OCI-LY7 (cell line): Measurements from ENCODE around the gene PTH. TPM values are rescaled to one million over a fixed set of nuclear protein-coding genes. Genes with fewer than 3 reads are reported as not detected.
A peak's percentile ranks its signal among the peaks of the same experiment; 100 is the strongest.

Experiments
- BruUV-seq: library from RNA; stranded (reverse); fragments of 400-500 nt; replicated peaks from 2 replicates; lab custom pipeline; 2021; lab: Mats Ljungman, UMichigan
- CTCF ChIA-PET: fragments of 300-600 bp; sonication (Branson Sonifier 250); formaldehyde crosslinking; loops from one replicate; lab custom pipeline; 2022; ENCODE audit warnings: antibody characterized with exemption; ENCODE audit not compliant: unreplicated experiment; lab: Charles Lee
- POLR2A ChIA-PET: fragments of 300-600 bp; sonication (Branson Sonifier 250); formaldehyde crosslinking; loops from one replicate; lab custom pipeline; 2022; ENCODE audit warnings: antibody characterized with exemption; lab: Charles Lee
- DNase-seq: peaks from one replicate; pipeline ENCODE4 v3.0.0-alpha.2; 2015; ENCODE audit warnings: low spot score
- H2AFZ ChIP-seq: fragments of 200-600 bp; sonication (generic), shearing (Covaris generic); 2 replicates; pipeline ENCODE4 v1.6.1; 2014; ENCODE audit warnings: mild to moderate bottlenecking, antibody characterized with exemption, low read length, moderate library complexity
- H3K27ac ChIP-seq: fragments of 200-600 bp; sonication (generic); 2 replicates; pipeline ENCODE4 v1.5.1; 2014; ENCODE audit warnings: mixed run types, low read depth, mild to moderate bottlenecking, moderate library complexity, low read length, inconsistent platforms; ENCODE audit not compliant: poor library complexity, severe bottlenecking
- H3K36me3 ChIP-seq: fragments of 200-600 bp; sonication (generic); 2 replicates; pipeline ENCODE4 v1.6.1; 2014; ENCODE audit warnings: mild to moderate bottlenecking, antibody characterized with exemption, low read length, moderate library complexity, mixed read lengths; ENCODE audit not compliant: insufficient read depth
- H3K4me1 ChIP-seq: fragments of 200-600 bp; sonication (generic); 2 replicates; pipeline ENCODE4 v1.5.1; 2014; ENCODE audit warnings: mild to moderate bottlenecking, low read length; ENCODE audit not compliant: insufficient read depth, poor library complexity, severe bottlenecking
- H3K4me2 ChIP-seq: fragments of 200-600 bp; sonication (generic); 2 replicates; pipeline ENCODE4 v1.6.1; 2014; ENCODE audit warnings: mild to moderate bottlenecking, low read length
- H3K4me3 ChIP-seq: fragments of 200-600 bp; sonication (generic); 2 replicates; pipeline ENCODE4 v1.5.1; 2014; ENCODE audit warnings: mild to moderate bottlenecking, low read depth, low read length; ENCODE audit not compliant: poor library complexity, severe bottlenecking
- H3K79me2 ChIP-seq: fragments of 200-600 bp; sonication (generic); 2 replicates; pipeline ENCODE4 v1.6.1; 2016; ENCODE audit warnings: low read depth, mild to moderate bottlenecking, low read length, moderate library complexity, mixed read lengths; ENCODE audit not compliant: insufficient read depth
- H3K9me2 ChIP-seq: fragments of 200-600 bp; sonication (generic); 2 replicates; pipeline ENCODE4 v1.6.1; 2016; ENCODE audit warnings: mild to moderate bottlenecking, low read length, mixed read lengths; ENCODE audit not compliant: insufficient read depth
- H3K9me3 ChIP-seq: fragments of 200-600 bp; sonication (generic); 2 replicates; pipeline ENCODE4 v1.6.1; 2014; ENCODE audit warnings: mild to moderate bottlenecking, mixed run types, low read length, mixed read lengths
- H4K20me1 ChIP-seq: fragments of 200-600 bp; sonication (generic); 2 replicates; pipeline ENCODE4 v1.6.1; 2014; ENCODE audit warnings: mild to moderate bottlenecking, antibody characterized with exemption, low read length, moderate library complexity, mixed read lengths; ENCODE audit not compliant: insufficient read depth
- CTCF ChIP-seq: fragments of 200-600 bp; sonication (generic); conservative IDR thresholded peaks from 2 replicates; pipeline ENCODE4 v1.5.1; 2014; ENCODE audit warnings: mild to moderate bottlenecking, antibody characterized with exemption, low read length, moderate library complexity, mixed read lengths
- EZH2phosphoT487 ChIP-seq: fragments of 200-600 bp; sonication (generic); IDR thresholded peaks from 2 replicates; pipeline ENCODE4 v1.6.1; 2018; ENCODE audit warnings: low read depth, borderline replicate concordance, mild to moderate bottlenecking, mixed run types, antibody characterized with exemption, low read length, moderate library complexity, mixed read lengths
- intact Hi-C: fragments of 100-400 bp; cut with micrococcal nuclease; formaldehyde crosslinking; loops from one replicate; pipeline ENCODE4 v1.10.0; 2022; ENCODE audit not compliant: unreplicated experiment
- total RNA-seq, 2 experiments: library from RNA; depleted of rRNA in 1 of 2; stranded (reverse); fragments of >200 nt in 1 of 2; shearing (Covaris generic) in 1 of 2; gene quantifications; 2 replicates each; pipeline ENCODE4 v1.2.3, GENCODE V29; 2014 to 2022

PTH gene
- total RNA-seq, 2 experiments from 2014 or later: not detected

GRCh38 chr11:13461291-13461690 lies 34.5 kb downstream of the PTH start:
- intact Hi-C loops: loop anchor here (10.0 kb wide), 1 partner anchor 614 kb away; no protein-coding TSS in a partner anchor
- TF ChIP-seq CTCF (no peak), EZH2phosphoT487 (no peak)
- peak overlapping the region; percentile 88 for H3K4me2 ChIP-seq
- no peaks in the 10 kb centered on the region for H3K9me3 ChIP-seq
- no peaks in the 10 kb centered on the region for H4K20me1 ChIP-seq
- POLR2A ChIA-PET: interaction anchor here (1.0 to 4.0 kb wide), 2 partner anchors 7 to 15 kb away, joined by 5 to 20 read pairs; no protein-coding TSS in a partner anchor
- H3K79me2 ChIP-seq: peaks cover 46% of the 10 kb centered on the region; the same call in 1 of the 2 replicates
- no peaks in the 10 kb centered on the region for H3K9me2 ChIP-seq
- peaks cover 22% of the 10 kb centered on the region for H3K4me1 ChIP-seq
- H3K4me3 ChIP-seq: no peak overlapping the region
- no peaks in the 10 kb centered on the region for H3K36me3 ChIP-seq
- H2AFZ ChIP-seq: no peak overlapping the region
- BruUV-seq: no TSS peak
- CTCF ChIA-PET: no interaction called here
- DNase-seq: no peak
- H3K27ac ChIP-seq: no peak overlapping the region

- H3K9me2 ChIP-seq: no peaks in the 10 kb centered on the region
- H4K20me1 ChIP-seq: no peaks in the 10 kb centered on the region
- H3K36me3 ChIP-seq: peaks cover 8% of the 10 kb centered on the region; the same call in 1 of the 2 replicates
- no peak for DNase-seq
- no peak overlapping the region for H2AFZ ChIP-seq
- H3K4me2 ChIP-seq: no peak overlapping the region
- H3K79me2 ChIP-seq: peaks cover 23% of the 10 kb centered on the region; the same call in 1 of the 2 replicates
- TF ChIP-seq CTCF (no peak), EZH2phosphoT487 (no peak)
- ChIA-PET CTCF (no interaction called here), POLR2A (interaction anchor here (0.7 to 1.4 kb wide), 2 partner anchors 9 to 13 kb away, joined by 3 to 5 read pairs; no protein-coding TSS in a partner anchor)
- intact Hi-C loops: no loop called here
- H3K4me1 ChIP-seq: no peaks in the 10 kb centered on the region
- BruUV-seq: no TSS peak
- H3K9me3 ChIP-seq: peaks cover 10% of the 10 kb centered on the region; the same call in 1 of the 2 replicates
- H3K27ac ChIP-seq: no peak overlapping the region
- no peak overlapping the region for H3K4me3 ChIP-seq
Measured at GRCh38 chr11:13450832-13451397, 44.9 kb downstream of the PTH start.

GRCh38 chr11:13449522-13449921 lies 46.3 kb downstream of the PTH start:
- DNase-seq: no peak
- Histone ChIP-seq H3K9me3 (peaks cover 10% of the 10 kb centered on the region; the same call in 1 of the 2 replicates), H3K4me2 (no peak overlapping the region), H3K36me3 (peaks cover 8% of the 10 kb centered on the region; the same call in 1 of the 2 replicates), H2AFZ (no peak overlapping the region), H3K79me2 (peaks cover 24% of the 10 kb centered on the region), H3K4me1 (no peaks in the 10 kb centered on the region), H3K27ac (no peak overlapping the region), H3K9me2 (no peaks in the 10 kb centered on the region), H4K20me1 (no peaks in the 10 kb centered on the region; the same call in 1 of the 2 replicates), H3K4me3 (no peak overlapping the region)
- intact Hi-C loops: no loop called here
- ChIA-PET CTCF (no interaction called here), POLR2A (interaction anchor here (0.7 to 1.4 kb wide), 3 partner anchors 9 to 885 kb away, joined by 3 to 5 read pairs (median 3); no protein-coding TSS in a partner anchor)
- TF ChIP-seq CTCF (no peak), EZH2phosphoT487 (no peak)
- no TSS peak for BruUV-seq
